SJCRH30 (cell line): ENCODE data around the gene ADGRL3. TPM values are rescaled to one million over a fixed set of nuclear protein-coding genes. Genes with fewer than 3 reads are reported as not detected.
"Not testable (repeated sequence)": the region's sequence is repeated elsewhere in the genome, so short reads cannot be mapped to it uniquely, and the experiment has no call there.

Experiments
- DNase-seq, 2 experiments: peaks; one replicate each; pipeline ENCODE4 v3.0.0-alpha.2; 2015 to 2020
- H3K27ac ChIP-seq: fragments of 250-450 bp; sonication (Bioruptor Pico); 2 replicates; pipeline ENCODE4 v1.5.1; 2020; ENCODE audit warnings: mild to moderate bottlenecking, moderate library complexity
- H3K27me3 ChIP-seq: fragments of 250-450 bp; sonication (Bioruptor Pico); 2 replicates; pipeline ENCODE4 v1.5.1; 2020; ENCODE audit warnings: mild to moderate bottlenecking, moderate library complexity
- H3K36me3 ChIP-seq: fragments of 250-450 bp; sonication (Bioruptor Pico); 2 replicates; pipeline ENCODE4 v1.5.1; 2020; ENCODE audit warnings: mild to moderate bottlenecking, moderate library complexity
- H3K4me1 ChIP-seq: fragments of 250-450 bp; sonication (Bioruptor Pico); 2 replicates; pipeline ENCODE4 v1.5.1; 2020; ENCODE audit warnings: mild to moderate bottlenecking, moderate library complexity
- H3K4me3 ChIP-seq: fragments of 250-450 bp; sonication (Bioruptor Pico); 2 replicates; pipeline ENCODE4 v1.5.1; 2020; ENCODE audit warnings: mild to moderate bottlenecking, moderate library complexity
- H3K9me3 ChIP-seq: fragments of 250-450 bp; sonication (Bioruptor Pico); replicated peaks from 2 replicates; pipeline ENCODE4 v1.5.1; 2020; ENCODE audit warnings: mild to moderate bottlenecking, moderate library complexity
- total RNA-seq: library from RNA; depleted of rRNA; stranded (reverse); fragments of >200 nt; shearing (Covaris generic); gene quantifications from 2 replicates; pipeline ENCODE4 v1.2.3, GENCODE V29; 2014

Gene ADGRL3
- total RNA-seq, 1 experiment from 2014 or later: 0.40 TPM

DNA sequence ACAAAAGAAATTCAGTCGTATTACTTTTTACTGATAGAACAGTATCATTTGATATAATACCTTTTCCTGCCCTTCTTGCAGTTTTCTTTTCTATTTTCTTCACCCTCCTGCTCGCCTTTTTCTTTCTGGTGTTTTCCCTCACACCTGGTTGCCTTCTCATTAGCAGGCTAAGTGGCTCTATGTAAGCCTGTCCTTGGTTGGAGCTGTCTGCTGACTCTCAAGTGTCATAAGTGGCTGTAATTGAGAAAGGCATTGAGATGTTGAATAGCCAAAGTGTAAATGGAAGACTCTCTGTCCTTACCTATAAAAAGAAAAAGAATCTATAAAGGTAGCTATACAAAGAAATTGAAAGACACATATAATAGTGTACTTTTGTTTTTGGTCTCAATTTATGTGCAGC, 180.7 kb downstream of the ADGRL3 start:
- Histone ChIP-seq H3K9me3 (no peaks in the 10 kb centered on the region), H3K27ac (no peak overlapping the region), H3K36me3 (no peaks in the 10 kb centered on the region), H3K4me1 (no peaks in the 10 kb centered on the region), H3K27me3 (no peaks in the 10 kb centered on the region), H3K4me3 (no peak overlapping the region)
- DNase-seq: no peak

DNA sequence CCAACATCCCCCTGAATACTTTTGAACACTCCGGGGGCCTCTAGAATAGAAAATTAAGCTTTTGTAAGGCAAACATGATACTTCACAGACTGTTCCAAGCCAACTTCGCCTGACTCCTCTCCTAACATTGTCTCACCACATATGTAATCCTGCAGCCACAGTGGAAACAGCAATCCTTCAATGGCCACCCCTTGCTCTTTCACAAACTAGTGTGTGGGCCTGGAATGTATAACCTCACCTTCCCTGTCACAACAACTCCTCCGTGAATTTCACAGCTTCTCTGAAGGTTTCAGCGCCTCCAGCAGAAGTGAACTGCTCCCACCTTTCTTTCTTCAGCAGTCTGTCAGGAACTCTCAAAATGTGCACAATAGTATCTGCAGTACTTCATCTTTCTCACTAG, 185.1 kb downstream of the ADGRL3 start:
- H3K4me3 ChIP-seq: no peak overlapping the region
- no peaks in the 10 kb centered on the region for H3K36me3 ChIP-seq
- no peaks in the 10 kb centered on the region for H3K4me1 ChIP-seq
- no peak for DNase-seq
- H3K27ac ChIP-seq: no peak overlapping the region
- no peaks in the 10 kb centered on the region for H3K27me3 ChIP-seq
- H3K9me3 ChIP-seq: no peaks in the 10 kb centered on the region

DNA sequence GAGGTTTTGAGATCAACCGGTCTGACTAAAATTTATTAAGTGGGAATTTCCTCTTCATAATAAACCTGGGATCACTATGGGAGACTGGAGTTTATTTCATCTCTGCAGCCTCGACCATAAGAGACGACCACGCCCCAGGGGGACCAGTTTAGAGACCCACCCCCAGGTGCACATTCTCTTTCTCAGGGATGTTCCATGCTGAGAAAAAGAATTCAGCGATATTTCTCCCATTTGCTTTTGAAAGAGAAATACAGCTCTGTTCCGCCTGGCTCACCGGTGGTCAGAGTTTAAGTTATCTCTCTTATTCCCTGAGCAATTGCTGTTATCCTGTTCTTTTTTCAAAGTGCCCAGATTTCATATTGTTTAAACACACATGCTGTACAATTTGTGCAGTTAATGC, 187.2 kb downstream of the ADGRL3 start:
- not testable (repeated sequence) for H3K36me3 ChIP-seq, DNase-seq, H3K9me3 ChIP-seq, H3K27me3 ChIP-seq, H3K4me3 ChIP-seq, H3K27ac ChIP-seq, H3K4me1 ChIP-seq

DNA sequence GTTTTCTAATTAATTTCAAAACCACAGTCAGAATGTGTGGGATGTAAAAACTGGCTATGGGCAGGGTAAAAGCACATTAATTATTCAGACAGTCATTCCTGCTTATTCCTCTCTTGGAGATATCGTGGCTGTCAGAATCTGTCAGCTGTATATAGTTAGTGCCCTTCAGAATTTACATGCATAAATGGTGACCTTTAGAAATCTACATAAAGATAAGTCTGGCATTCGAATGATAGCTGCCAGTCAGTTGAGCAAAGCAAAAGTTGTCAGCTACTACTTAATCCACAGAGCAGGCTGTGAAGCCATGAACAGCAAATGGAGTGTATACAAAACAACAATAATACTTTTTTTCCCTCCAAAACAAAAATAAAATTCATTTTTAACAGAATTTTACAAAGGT, 189.5 kb downstream of the ADGRL3 start:
- H3K4me3 ChIP-seq: no peak overlapping the region
- H3K27ac ChIP-seq: no peak overlapping the region
- H3K36me3 ChIP-seq: no peaks in the 10 kb centered on the region
- no peaks in the 10 kb centered on the region for H3K4me1 ChIP-seq
- no peaks in the 10 kb centered on the region for H3K27me3 ChIP-seq
- no peaks in the 10 kb centered on the region for H3K9me3 ChIP-seq
- no peak for DNase-seq

DNA sequence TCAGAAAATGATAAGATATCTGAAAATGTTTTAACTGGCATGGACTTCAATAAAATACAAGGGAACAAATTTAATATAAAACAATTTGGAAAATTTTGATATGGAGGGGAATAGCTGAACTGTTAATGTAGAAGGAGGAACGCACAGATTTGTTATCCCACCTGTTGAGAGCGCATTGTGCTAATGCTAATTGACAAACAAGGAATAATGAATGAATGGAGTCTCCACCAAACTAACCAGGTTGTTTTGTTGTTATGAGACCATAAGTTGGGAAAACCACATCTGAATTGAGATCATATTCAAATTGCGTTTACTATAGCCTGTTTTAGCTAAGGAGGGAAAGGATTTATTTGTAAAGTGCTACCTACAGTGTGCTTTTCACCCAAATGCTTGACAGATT, 195.6 kb downstream of the ADGRL3 start:
- H3K36me3 ChIP-seq: no peaks in the 10 kb centered on the region
- no peaks in the 10 kb centered on the region for H3K9me3 ChIP-seq
- H3K4me1 ChIP-seq: no peaks in the 10 kb centered on the region
- no peak overlapping the region for H3K27ac ChIP-seq
- H3K4me3 ChIP-seq: no peak overlapping the region
- no peak for DNase-seq
- H3K27me3 ChIP-seq: no peaks in the 10 kb centered on the region

DNA sequence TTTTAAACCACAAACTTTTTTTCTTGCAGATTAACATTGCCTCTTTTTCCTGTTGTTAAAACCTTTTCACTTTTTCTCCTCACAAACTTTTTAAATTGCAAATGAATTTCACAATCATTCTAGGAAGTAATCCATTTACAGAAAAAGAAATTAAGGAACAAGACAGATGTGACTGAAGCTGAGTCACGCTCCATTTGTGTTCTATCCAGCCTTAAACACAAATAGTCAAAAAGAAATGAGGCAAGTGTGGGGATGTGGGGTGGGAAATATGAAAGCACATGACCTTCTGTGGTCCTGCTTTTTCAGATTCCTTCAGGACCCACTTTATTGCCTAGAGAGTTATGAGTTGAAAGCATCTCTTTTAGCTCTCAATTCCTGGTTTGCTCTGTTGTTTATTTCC, 197.0 kb downstream of the ADGRL3 start:
- Histone ChIP-seq H3K9me3 (no peaks in the 10 kb centered on the region), H3K4me3 (no peak overlapping the region), H3K27me3 (no peaks in the 10 kb centered on the region), H3K36me3 (no peaks in the 10 kb centered on the region), H3K27ac (no peak overlapping the region), H3K4me1 (no peaks in the 10 kb centered on the region)
- no peak for DNase-seq

DNA sequence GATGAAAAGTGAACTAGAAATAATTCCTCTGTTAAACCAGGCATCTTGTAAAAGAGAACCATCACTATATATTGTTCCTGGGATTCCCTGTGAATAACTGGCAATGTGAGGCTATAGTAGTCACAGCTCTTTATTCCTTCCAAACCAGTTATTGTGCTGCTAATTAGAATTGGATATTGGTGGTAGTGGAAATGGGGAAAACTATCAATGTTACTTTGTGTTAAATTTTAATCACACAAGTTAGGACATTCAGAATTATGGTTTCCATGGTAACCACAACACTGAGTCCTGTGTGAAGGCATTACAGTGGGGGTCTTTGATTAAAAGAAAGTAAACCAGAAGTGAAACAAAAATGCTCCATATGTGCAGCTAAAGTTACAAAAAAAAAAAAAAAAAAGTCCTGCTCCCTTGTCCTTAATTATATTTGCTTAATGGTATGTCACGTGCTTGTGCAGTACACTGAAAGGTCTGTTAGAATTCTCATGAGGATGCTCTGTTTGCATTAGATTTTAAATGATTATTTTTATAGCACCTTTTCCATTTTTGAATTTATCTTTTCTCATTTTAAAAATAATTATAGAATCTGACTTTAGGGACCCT, 200.4 kb downstream of the ADGRL3 start:
- Histone ChIP-seq H3K9me3 (no peaks in the 10 kb centered on the region), H3K27ac (no peak overlapping the region), H3K36me3 (no peaks in the 10 kb centered on the region), H3K4me1 (no peaks in the 10 kb centered on the region), H3K27me3 (no peaks in the 10 kb centered on the region), H3K4me3 (no peak overlapping the region)
- no peak for DNase-seq

DNA sequence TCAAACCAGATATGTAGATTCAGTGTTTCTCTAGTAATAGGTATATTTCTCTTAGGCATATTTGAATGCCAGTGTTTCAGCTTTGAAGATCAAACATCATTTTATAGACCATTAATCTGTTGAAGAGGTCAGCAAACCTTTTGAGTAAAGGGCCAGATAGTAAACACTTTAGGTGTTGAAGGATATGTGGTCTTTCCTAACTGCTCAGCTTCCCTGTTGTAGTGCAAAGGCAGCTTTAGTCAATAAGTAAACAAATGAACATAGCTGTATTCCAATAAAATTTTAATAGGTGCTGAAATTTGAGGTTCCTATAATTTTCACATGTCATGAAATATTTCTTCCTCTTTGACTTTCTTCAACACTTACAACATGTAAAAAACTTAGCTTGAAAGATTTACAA, 201.6 kb downstream of the ADGRL3 start:
- Histone ChIP-seq H3K9me3 (no peaks in the 10 kb centered on the region), H3K27me3 (no peaks in the 10 kb centered on the region), H3K36me3 (no peaks in the 10 kb centered on the region), H3K27ac (no peak overlapping the region), H3K4me3 (no peak overlapping the region), H3K4me1 (no peaks in the 10 kb centered on the region)
- no peak for DNase-seq

DNA sequence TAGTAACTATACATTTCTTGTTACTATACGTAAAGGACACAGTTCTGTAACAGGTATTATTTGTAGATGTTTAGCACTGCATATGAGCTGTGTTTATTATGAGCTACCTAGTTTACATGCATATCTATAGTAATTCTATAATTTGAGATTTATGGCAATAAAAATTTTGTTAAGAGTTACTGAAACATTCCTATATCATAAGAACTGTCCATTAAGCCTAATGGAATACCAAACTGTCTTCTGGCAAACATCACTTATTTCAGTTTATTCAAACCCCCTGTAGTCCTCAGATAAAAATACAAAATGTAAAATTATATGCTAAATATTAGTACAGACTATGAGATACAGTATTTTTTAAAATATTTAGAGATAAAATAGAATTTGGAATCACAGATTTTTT, 205.2 kb downstream of the ADGRL3 start:
- Histone ChIP-seq H3K36me3 (no peaks in the 10 kb centered on the region), H3K4me1 (no peaks in the 10 kb centered on the region), H3K9me3 (no peaks in the 10 kb centered on the region), H3K27me3 (no peaks in the 10 kb centered on the region), H3K27ac (no peak overlapping the region), H3K4me3 (no peak overlapping the region)
- DNase-seq: no peak

DNA sequence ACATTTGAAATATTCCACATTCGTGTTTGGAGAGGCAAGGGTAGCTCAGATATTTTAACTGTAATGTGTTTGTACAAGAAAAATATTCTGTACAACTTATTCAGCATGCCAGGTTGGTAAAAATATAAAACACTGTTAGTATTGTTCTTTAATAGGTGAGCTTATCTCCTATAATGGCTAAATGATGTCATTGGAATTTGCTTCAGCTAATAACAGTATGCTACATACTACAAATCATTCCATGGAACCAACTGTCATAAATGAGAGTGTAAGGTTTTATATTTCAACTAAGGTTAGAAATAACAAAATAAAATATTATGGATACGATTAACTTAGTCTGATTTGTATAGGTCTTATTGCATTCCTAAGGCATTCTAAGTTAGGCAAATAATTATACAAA, 206.6 kb downstream of the ADGRL3 start:
- H3K27ac ChIP-seq: no peak overlapping the region
- no peaks in the 10 kb centered on the region for H3K27me3 ChIP-seq
- H3K4me1 ChIP-seq: no peaks in the 10 kb centered on the region
- H3K4me3 ChIP-seq: no peak overlapping the region
- H3K9me3 ChIP-seq: no peaks in the 10 kb centered on the region
- no peak for DNase-seq
- H3K36me3 ChIP-seq: no peaks in the 10 kb centered on the region

DNA sequence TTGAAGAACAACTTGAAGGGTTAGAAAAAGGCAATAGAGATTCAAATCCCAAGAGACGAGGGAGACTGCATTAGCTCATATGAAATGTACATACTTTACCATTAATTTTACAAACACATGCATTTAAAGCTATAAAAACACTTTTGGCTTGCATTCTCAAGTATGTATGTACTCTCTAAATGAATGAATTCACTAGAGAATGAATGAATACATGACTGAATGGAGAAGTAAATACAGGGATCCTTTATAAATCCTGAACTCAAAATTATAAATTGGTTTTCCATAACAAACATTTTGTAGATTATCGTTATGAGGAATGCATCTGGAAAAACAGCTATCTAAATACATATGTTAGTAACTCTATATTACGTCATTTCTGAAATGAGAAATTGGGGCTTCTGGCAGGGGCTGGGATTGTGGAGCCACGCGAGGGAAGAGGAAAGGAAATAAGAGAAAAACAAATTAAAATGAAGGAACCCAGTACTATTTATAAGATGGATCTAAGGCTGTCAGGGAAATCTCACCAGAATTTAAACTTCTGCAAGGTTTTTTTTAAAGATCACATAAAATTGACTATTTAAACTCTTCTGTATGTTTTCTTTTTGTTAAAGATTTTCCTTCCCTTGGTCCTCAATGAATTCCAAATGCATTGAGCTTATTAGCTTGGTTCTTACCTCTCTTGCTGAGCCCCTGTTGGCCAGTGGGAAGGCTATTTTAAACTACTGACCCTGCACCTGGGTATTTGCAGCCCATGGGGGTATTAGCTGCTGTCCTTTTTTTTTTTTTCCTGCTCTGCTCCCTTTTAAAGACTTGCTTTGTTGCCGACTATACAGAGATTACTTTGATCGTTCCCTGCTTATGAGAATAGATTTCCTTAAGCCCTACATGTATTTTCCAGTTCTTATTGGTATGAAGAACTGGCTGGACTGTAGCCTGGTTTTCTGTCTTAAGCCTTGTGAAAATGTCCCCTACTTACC, 207.8 kb downstream of the ADGRL3 start:
- Histone ChIP-seq H3K27me3 (no peaks in the 10 kb centered on the region), H3K36me3 (no peaks in the 10 kb centered on the region), H3K4me1 (no peaks in the 10 kb centered on the region), H3K9me3 (no peaks in the 10 kb centered on the region), H3K4me3 (no peak overlapping the region), H3K27ac (no peak overlapping the region)
- no peak for DNase-seq

DNA sequence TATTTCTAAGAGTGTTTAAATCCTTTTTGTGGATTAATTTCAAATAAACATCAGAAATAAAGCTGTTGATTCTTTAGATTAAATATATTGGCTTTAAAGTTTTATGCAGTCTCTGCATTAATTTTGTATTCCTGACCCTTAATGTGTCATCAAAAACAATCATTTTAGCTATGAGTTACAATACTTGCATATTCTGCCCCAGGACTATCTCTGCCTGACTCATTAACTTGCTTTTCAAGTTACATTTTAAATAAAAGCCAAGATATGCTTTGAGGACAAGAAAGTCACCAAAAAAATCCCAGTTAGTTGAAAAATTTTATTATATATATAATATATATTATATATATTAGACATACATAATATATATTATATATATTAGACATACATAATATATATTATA, 208.7 kb downstream of the ADGRL3 start:
- Histone ChIP-seq H3K9me3 (no peaks in the 10 kb centered on the region), H3K27me3 (no peaks in the 10 kb centered on the region), H3K36me3 (no peaks in the 10 kb centered on the region), H3K4me1 (no peaks in the 10 kb centered on the region), H3K4me3 (no peak overlapping the region), H3K27ac (no peak overlapping the region)
- no peak for DNase-seq

DNA sequence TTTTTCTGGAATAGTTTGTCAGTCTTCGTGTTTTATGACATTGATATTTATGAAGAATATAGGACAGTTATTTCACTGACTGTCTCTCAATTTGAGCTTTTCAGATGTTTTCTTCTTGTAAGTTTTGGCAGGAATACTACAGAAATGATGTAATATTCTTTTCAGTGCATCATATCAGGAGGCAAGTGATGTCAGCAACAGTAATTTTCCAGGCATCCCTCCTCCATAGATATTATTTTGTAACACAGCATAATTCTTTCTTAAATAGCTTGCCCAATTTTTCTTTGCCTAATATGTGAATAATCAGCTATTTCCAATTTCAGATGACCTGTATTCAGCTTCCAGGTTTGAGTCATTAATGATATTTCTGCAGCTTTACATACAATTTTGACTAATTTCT, 211.1 kb downstream of the ADGRL3 start:
- no peak for DNase-seq
- Histone ChIP-seq H3K9me3 (no peaks in the 10 kb centered on the region; the same call in 1 of the 2 replicates), H3K27ac (no peak overlapping the region)

DNA sequence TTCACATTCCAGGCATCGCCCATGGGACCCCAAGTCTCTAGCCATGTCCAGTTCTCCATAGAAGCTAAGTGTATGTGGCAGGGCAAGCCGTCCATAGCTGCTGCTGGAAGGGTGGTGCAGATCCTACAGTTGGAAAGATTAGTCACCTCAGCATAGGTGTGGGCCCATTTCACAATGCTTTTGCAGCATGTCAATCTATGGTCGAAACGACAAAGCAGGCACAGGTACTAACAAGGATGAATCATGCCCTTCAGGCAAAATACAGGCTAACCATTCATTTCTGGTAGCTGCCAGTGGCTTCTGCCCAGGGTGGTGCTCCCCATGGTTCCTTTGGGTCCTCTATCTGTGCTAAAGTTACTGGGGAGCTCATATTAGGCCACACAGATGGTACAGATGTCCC, 225.2 kb downstream of the ADGRL3 start:
- H3K27me3 ChIP-seq: no peaks in the 10 kb centered on the region
- DNase-seq: no peak
- H3K4me3 ChIP-seq: no peak overlapping the region
- no peaks in the 10 kb centered on the region for H3K4me1 ChIP-seq
- H3K9me3 ChIP-seq: no peaks in the 10 kb centered on the region
- no peak overlapping the region for H3K27ac ChIP-seq
- H3K36me3 ChIP-seq: no peaks in the 10 kb centered on the region

More for the DNA sequence above, 211.1 kb downstream of the ADGRL3 start:
- H3K27me3 ChIP-seq: no peaks in the 10 kb centered on the region
- H3K4me1 ChIP-seq: no peaks in the 10 kb centered on the region
- H3K4me3 ChIP-seq: no peak overlapping the region
- H3K36me3 ChIP-seq: no peaks in the 10 kb centered on the region

DNA sequence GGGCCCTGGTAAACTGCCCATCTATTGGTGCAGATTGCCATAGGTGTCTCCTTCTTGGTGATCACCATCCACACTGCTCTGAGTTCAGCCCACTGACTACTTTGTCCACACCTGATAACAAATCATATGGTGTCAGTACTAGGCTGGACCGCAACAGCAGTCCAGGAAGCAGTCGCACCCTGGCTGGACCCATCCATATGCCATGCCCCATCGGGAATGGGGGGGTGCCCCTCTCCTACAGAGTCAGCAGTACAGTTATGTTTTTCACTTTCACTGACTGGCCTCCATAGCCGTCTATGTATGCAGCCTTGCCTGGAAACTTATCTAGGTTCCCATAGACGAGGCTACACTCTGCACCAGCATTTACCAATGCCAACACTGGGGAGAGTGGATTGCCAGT, 226.1 kb downstream of the ADGRL3 start:
- Histone ChIP-seq H3K9me3 (no peaks in the 10 kb centered on the region), H3K4me3 (no peak overlapping the region), H3K4me1 (no peaks in the 10 kb centered on the region), H3K27me3 (no peaks in the 10 kb centered on the region), H3K27ac (no peak overlapping the region), H3K36me3 (no peaks in the 10 kb centered on the region)
- no peak for DNase-seq
